Gastroesophageal sphincter (tissue), 3 donors: ENCODE data around the gene SSU72.

Experiments
- CTCF ChIP-seq, 4 experiments: fragments of 200-600 bp in 2 of 4; fragments of 450-650 bp in 2 of 4; sonication (generic) in 1 of 4; IDR thresholded peaks; one replicate each; pipeline ENCODE4 v1.5.1; 2017 to 2019; ENCODE audit warnings: antibody characterized with exemption in 4 of 4, mild to moderate bottlenecking in 2 of 4, moderate library complexity in 2 of 4
- EP300 ChIP-seq: sonication (generic); formaldehyde crosslinking; IDR thresholded peaks from one replicate; pipeline ENCODE4 v1.6.1; 2017; ENCODE audit warnings: antibody characterized with exemption, mild to moderate bottlenecking
- POLR2A ChIP-seq, 2 donors: fragments of 450-650 bp; IDR thresholded peaks; one replicate each; pipeline ENCODE4 v1.6.1; 2017; ENCODE audit warnings: antibody characterized with exemption in 2 of 2, mild to moderate bottlenecking in 2 of 2, moderate library complexity in 1 of 2
- POLR2AphosphoS5 ChIP-seq: sonication (generic); formaldehyde crosslinking; IDR thresholded peaks from one replicate; pipeline ENCODE4 v1.6.1; 2017; ENCODE audit warnings: antibody characterized with exemption

GRCh38 chr1:1561801-1562470 lies 12.7 kb downstream of the SSU72 start:
- no peak for TF ChIP-seq CTCF (IDR thresholded peaks at IDR 0.05)
- TF ChIP-seq POLR2A (IDR thresholded peaks at IDR 0.05): no peak
- TF ChIP-seq EP300: no peak
- no peak for TF ChIP-seq POLR2AphosphoS5
